ENCODE results near the gene GFOD2. TPM values are rescaled to one million over a fixed set of nuclear protein-coding genes. Genes with fewer than 3 reads are reported as not detected.

The GFOD2 gene
- total and polyA plus RNA-seq, 2 of the 13 experiments (the other 11 are each of a cell fraction or from before 2014, with no cell fraction given): 11.1 to 17.2 TPM

DNA sequence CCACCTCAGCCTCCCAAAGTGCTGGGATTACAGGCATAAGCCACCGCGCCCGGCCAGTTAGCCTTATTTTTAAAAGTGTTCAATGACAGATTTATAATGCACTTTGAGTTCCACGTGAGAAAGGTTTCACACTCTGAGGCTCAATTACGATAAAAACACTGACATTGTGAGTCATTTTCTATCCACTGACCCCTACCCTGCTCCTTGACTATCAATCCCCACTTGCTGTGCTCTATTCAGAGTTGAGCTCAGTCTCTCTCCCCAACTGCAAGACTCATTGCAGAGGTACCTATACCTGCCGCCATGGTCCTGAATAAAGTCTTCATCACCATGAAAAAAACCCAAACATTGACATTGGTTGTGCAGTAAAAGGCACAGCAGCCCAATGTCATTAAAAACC, 8.5 kb downstream of the GFOD2 start (continued):
- TF ChIP-seq ZNF180 (CRISPR knock-in tag; IDR thresholded peaks at IDR 0.05; ENCODE audit: borderline replicate concordance, low read depth): no peak
- TF ChIP-seq SIX4 (CRISPR knock-in tag; IDR thresholded peaks at IDR 0.05): no peak

DNA sequence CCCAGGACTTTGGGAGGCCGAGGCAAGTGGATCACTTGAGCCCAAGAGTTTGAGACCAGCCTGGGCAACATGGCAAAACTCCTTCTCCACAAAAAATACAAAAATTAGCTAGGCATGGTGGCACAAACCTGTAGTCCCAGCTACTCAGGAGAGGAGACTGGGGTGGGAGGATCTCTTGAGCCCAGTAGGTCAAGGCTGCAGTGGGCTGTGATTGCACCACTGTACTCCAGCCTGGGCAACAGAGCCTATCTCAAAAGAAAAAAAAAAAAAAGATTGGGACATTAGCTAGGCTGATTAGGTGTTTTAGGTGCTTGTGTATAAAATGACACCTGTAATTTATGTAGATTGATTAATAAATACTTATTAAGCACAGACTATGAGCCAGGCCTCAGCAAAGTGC, 10.1 kb downstream of the GFOD2 start:
- H4K20me1 ChIP-seq (ENCODE audit: insufficient read depth, low read length): no peaks in the 10 kb centered on the region
- H3K27ac ChIP-seq (ENCODE audit: extremely low read length, insufficient read depth, low read length): no peak overlapping the region

More for the DNA sequence above, 10.1 kb downstream of the GFOD2 start:
- ChIA-PET CTCF (ENCODE audit: low intra/inter-chr PET ratio, low total read pairs) (no interaction called here), POLR2A (interaction anchor here (0.7 to 1.1 kb wide), 3 partner anchors 10 to 375 kb away, joined by 3 read pairs; partner anchors contain the start of gene NUTF2)
- Histone ChIP-seq H2AFZ (ENCODE audit: low read length) (no peak overlapping the region), H3K4me2 (ENCODE audit: low read depth, low read length) (no peak overlapping the region), H3K4me3 (replicated peaks in 1 of 3; ENCODE audit: insufficient read depth in 1 of 3, low read depth in 2 of 3, low read length in 3 of 3) (no peak overlapping the region), H3K36me3 (replicated peaks in 1 of 2; ENCODE audit: control insufficient read depth in 1 of 2, insufficient read depth in 2 of 2, low read length in 2 of 2) (peaks cover 0 to 2% of the 10 kb centered on the region in 2 experiments; a peak in 2 of 5 replicates), H3K9ac (ENCODE audit: insufficient read depth, low read depth, low read length) (no peak overlapping the region), H3K79me2 (ENCODE audit: insufficient read depth, low read length) (peaks cover 30% of the 10 kb centered on the region), H3K27me3 (ENCODE audit: control insufficient read depth in 1 of 2, insufficient read depth in 2 of 2, low read length in 2 of 2) (no peaks in the 10 kb centered on the region), H3K9me3 (ENCODE audit: low read length) (no peaks in the 10 kb centered on the region), H3K4me1 (ENCODE audit: insufficient read depth, low read length) (peaks cover 16% of the 10 kb centered on the region; the same call in 1 of the 2 replicates)
- 95% methylated on average over 1 of the region's 1 CpG for WGBS (ENCODE audit: low lambda C conversion rate)
- DNase-seq (ENCODE audit: low spot score) (no peak), FAIRE-seq (peak; percentile 77), ATAC-seq (peak; percentile 87)
- in situ Hi-C loops (cut with HindIII; ENCODE audit: extremely low pct_ligation_motif_present, low pct_unique_long_range_greater_than_20kb): no loop called here
- intact Hi-C loops (cut with micrococcal nuclease; ENCODE audit: unreplicated experiment): no loop called here
- no TSS peak for BruUV-seq (replicated peaks)
- no peak for TF ChIP-seq NFIB (CRISPR knock-in tag; IDR thresholded peaks at IDR 0.05; ENCODE audit: borderline replicate concordance)
- peak; percentile 78 for TF ChIP-seq CEBPB (IDR thresholded peaks at IDR 0.05; ENCODE audit: borderline replicate concordance, low read depth, low read length)
- TF ChIP-seq ZNF850 (CRISPR knock-in tag; conservative IDR thresholded peaks at IDR 0.05): no peak
- TF ChIP-seq NR2F1 (CRISPR knock-in tag; IDR thresholded peaks at IDR 0.05): no peak
- TF ChIP-seq, protein P1, sequence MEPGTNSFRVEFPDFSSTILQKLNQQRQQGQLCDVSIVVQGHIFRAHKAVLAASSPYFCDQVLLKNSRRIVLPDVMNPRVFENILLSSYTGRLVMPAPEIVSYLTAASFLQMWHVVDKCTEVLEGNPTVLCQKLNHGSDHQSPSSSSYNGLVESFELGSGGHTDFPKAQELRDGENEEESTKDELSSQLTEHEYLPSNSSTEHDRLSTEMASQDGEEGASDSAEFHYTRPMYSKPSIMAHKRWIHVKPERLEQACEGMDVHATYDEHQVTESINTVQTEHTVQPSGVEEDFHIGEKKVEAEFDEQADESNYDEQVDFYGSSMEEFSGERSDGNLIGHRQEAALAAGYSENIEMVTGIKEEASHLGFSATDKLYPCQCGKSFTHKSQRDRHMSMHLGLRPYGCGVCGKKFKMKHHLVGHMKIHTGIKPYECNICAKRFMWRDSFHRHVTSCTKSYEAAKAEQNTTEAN (CRISPR knock-in tag; conservative IDR thresholded peaks at IDR 0.05): no peak
- TF ChIP-seq FOXK1 (CRISPR knock-in tag; IDR thresholded peaks at IDR 0.05; ENCODE audit: borderline replicate concordance, low read depth): no peak
- 0 out of 4 replicates have a peak, but pooled peaks of 1 of the 2 experiments have one; percentile 21 for TF ChIP-seq KLF16 (CRISPR knock-in tag; IDR thresholded peaks at IDR 0.05)
- peak; percentile 37; the same call in 1 of the 2 replicates for TF ChIP-seq CEBPG (CRISPR knock-in tag; IDR thresholded peaks at IDR 0.05)
- TF ChIP-seq, protein P2, sequence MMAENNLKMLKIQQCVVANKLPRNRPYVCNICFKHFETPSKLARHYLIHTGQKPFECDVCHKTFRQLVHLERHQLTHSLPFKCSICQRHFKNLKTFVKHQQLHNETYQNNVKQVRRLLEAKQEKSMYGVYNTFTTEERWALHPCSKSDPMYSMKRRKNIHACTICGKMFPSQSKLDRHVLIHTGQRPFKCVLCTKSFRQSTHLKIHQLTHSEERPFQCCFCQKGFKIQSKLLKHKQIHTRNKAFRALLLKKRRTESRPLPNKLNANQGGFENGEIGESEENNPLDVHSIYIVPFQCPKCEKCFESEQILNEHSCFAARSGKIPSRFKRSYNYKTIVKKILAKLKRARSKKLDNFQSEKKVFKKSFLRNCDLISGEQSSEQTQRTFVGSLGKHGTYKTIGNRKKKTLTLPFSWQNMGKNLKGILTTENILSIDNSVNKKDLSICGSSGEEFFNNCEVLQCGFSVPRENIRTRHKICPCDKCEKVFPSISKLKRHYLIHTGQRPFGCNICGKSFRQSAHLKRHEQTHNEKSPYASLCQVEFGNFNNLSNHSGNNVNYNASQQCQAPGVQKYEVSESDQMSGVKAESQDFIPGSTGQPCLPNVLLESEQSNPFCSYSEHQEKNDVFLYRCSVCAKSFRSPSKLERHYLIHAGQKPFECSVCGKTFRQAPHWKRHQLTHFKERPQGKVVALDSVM (CRISPR knock-in tag; IDR thresholded peaks at IDR 0.05): peak; percentile 50; the same call in 1 of the 2 replicates
- TF ChIP-seq, protein P3, sequence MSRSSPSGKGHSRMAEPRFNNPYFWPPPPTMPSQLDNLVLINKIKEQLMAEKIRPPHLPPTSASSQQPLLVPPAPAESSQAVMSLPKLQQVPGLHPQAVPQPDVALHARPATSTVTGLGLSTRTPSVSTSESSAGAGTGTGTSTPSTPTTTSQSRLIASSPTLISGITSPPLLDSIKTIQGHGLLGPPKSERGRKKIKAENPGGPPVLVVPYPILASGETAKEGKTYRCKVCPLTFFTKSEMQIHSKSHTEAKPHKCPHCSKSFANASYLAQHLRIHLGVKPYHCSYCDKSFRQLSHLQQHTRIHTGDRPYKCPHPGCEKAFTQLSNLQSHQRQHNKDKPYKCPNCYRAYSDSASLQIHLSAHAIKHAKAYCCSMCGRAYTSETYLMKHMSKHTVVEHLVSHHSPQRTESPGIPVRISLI (CRISPR knock-in tag; IDR thresholded peaks at IDR 0.05; ENCODE audit: borderline replicate concordance): peak; percentile 49; the same call in 1 of the 2 replicates
- TF ChIP-seq, protein P4, sequence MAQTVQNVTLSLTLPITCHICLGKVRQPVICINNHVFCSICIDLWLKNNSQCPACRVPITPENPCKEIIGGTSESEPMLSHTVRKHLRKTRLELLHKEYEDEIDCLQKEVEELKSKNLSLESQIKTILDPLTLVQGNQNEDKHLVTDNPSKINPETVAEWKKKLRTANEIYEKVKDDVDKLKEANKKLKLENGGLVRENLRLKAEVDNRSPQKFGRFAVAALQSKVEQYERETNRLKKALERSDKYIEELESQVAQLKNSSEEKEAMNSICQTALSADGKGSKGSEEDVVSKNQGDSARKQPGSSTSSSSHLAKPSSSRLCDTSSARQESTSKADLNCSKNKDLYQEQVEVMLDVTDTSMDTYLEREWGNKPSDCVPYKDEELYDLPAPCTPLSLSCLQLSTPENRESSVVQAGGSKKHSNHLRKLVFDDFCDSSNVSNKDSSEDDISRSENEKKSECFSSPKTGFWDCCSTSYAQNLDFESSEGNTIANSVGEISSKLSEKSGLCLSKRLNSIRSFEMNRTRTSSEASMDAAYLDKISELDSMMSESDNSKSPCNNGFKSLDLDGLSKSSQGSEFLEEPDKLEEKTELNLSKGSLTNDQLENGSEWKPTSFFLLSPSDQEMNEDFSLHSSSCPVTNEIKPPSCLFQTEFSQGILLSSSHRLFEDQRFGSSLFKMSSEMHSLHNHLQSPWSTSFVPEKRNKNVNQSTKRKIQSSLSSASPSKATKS (CRISPR knock-in tag; IDR thresholded peaks at IDR 0.05): no peak
- peak; percentile 31; the same call in 1 of the 2 replicates for TF ChIP-seq HNF4A (CRISPR knock-in tag; IDR thresholded peaks at IDR 0.05)
- peak; percentile 27; the same call in 1 of the 2 replicates for TF ChIP-seq NR2F6 (IDR thresholded peaks at IDR 0.05)
- no peak for TF ChIP-seq NR2F6 (CRISPR knock-in tag; IDR thresholded peaks at IDR 0.05)
- TF ChIP-seq FOXM1 (CRISPR knock-in tag; IDR thresholded peaks at IDR 0.05): no peak
- TF ChIP-seq SMAD1 (CRISPR knock-in tag; IDR thresholded peaks at IDR 0.05; ENCODE audit: borderline replicate concordance, low read depth): no peak
